ENCODE data around the gene NKX2-3. TPM values are rescaled to one million over a fixed set of nuclear protein-coding genes. Genes with fewer than 3 reads are reported as not detected.

NKX2-3 gene
- total and polyA plus RNA-seq, 10 donors, result 10.8 to 69.1 (median 31.1) TPM

DNA sequence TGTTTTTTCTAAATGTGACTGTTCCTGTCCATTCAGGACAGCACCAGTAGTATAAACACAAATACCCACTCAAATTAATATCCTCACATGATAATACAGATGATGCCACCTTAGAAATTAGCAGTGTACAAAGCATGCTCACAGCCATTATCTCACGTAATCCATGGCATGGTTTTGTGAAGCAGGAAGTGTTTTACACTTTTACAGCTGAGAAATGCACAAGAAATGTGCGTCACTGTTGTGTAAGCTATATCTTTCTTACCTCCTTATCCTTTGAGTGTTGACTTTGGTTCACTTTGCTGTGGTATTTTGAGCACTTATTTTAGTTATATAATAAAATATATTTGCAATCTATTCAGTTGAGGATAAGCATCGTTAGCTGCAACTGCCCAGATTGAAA is 31.6 kb downstream of the NKX2-3 start:
- intact Hi-C loops (cut with DNase I; ENCODE audit: low total_unique reads), result loop anchor here (5.0 kb wide), 1 partner anchor 48 kb away; no protein-coding TSS in a partner anchor
- Histone ChIP-seq H3K4me3 (no peak overlapping the region), H3K4me1 (peaks cover 0 to 5% (median 0%) of the 10 kb centered on the region in 6 donors), H3K36me3 (no peaks in the 10 kb centered on the region), H3K27me3 (replicated peaks in 1 of 7) (peaks cover 0 to 6% (median 0%) of the 10 kb centered on the region in 7 donors), H3K27ac (no peak overlapping the region), H3K9me3 (no peaks in the 10 kb centered on the region)
- no peak for DNase-seq
- no peak for TF ChIP-seq CTCF (IDR thresholded peaks at IDR 0.05 in 8 of 11, conservative IDR thresholded peaks at IDR 0.05 in 3 of 11)
- TF ChIP-seq POLR2A (IDR thresholded peaks at IDR 0.05), result no peak
- TF ChIP-seq POLR2AphosphoS5 (IDR thresholded peaks at IDR 0.05), result no peak
- WGBS, 5 donors, result 42 to 74% (median 66%) methylated on average over 3 of the region's 3 CpGs

DNA sequence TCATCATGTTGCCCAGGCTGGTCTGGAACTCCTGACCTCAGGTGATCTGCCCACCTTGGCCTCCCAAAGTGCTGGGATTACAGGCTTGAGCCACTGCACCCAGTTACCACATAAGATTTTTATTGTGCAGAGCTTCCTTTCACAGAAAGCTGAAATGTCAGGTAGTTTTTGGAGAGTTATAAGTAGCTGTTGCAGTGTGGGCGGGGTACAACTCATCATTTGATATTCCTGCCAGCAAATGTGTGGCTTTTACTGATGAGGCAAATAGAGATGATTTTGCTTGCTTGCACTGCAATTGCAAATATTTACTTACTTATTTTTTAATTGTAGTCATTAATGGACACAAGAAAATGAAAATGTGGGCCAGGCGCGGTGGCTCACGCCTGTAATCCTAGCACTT is 32.4 kb downstream of the NKX2-3 start:
- DNase-seq, result no peak
- Histone ChIP-seq H3K4me3 (no peak overlapping the region), H3K27ac (no peak overlapping the region), H3K36me3 (no peaks in the 10 kb centered on the region), H3K4me1 (peaks cover 0 to 11% (median 0%) of the 10 kb centered on the region in 6 donors), H3K9me3 (no peaks in the 10 kb centered on the region), H3K27me3 (replicated peaks in 1 of 7) (peaks cover 0 to 3% (median 0%) of the 10 kb centered on the region in 7 donors)
- intact Hi-C loops (cut with DNase I; ENCODE audit: low total_unique reads), result no loop called here
- 89 to 97% (median 94%) methylated on average over 4 of the region's 4 CpGs for WGBS, 5 donors
- TF ChIP-seq CTCF (IDR thresholded peaks at IDR 0.05 in 8 of 11, conservative IDR thresholded peaks at IDR 0.05 in 3 of 11) (no peak), POLR2AphosphoS5 (IDR thresholded peaks at IDR 0.05) (no peak), POLR2A (IDR thresholded peaks at IDR 0.05) (no peak)

GRCh38 chr10:99569253-99569939 is 36.7 kb downstream of the NKX2-3 start:
- intact Hi-C loops (cut with DNase I; ENCODE audit: low total_unique reads), result no loop called here
- Histone ChIP-seq H3K9me3 (no peaks in the 10 kb centered on the region), H3K27me3 (replicated peaks in 1 of 7) (no peaks in the 10 kb centered on the region), H3K27ac (no peak overlapping the region), H3K4me1 (peaks cover 0 to 11% (median 0%) of the 10 kb centered on the region in 6 donors), H3K4me3 (no peak overlapping the region), H3K36me3 (no peaks in the 10 kb centered on the region)
- no peak for TF ChIP-seq CTCF (IDR thresholded peaks at IDR 0.05 in 8 of 11, conservative IDR thresholded peaks at IDR 0.05 in 3 of 11)
- TF ChIP-seq POLR2AphosphoS5 (IDR thresholded peaks at IDR 0.05), result no peak
- no peak for TF ChIP-seq POLR2A (IDR thresholded peaks at IDR 0.05)
- DNase-seq, result no peak
- 75 to 82% (median 80%) methylated on average over 11 of the region's 11 CpGs for WGBS, 5 donors

DNA sequence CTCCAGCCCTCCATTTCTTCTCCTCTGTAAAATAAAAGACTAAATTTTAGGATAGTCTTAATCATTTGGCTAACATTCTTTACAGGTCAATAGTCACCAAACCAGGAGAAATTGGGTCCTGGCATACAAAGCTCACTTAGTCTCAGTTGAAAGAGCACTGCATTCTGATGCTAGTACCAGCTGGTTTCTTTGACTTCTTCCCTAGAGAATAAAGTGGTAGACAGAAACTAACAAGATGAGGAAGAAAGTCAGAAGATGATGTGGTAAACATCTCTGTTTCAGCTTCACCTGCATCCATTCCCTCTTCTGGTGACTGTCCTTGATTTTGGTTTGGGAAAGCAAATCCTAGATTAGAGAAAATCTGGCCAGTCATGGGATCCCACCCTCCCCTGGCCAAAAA is 37.2 kb downstream of the NKX2-3 start:
- no peak overlapping the region for H3K4me3 ChIP-seq
- no peak overlapping the region for H3K27ac ChIP-seq
- no peaks in the 10 kb centered on the region for H3K9me3 ChIP-seq
- H3K4me1 ChIP-seq, result peaks cover 0 to 11% (median 0%) of the 10 kb centered on the region in 6 donors
- H3K36me3 ChIP-seq, result no peaks in the 10 kb centered on the region
- no peaks in the 10 kb centered on the region for H3K27me3 ChIP-seq (replicated peaks in 1 of 7)
- DNase-seq, result no peak
- no peak for TF ChIP-seq POLR2AphosphoS5 (IDR thresholded peaks at IDR 0.05)
- TF ChIP-seq CTCF (IDR thresholded peaks at IDR 0.05 in 8 of 11, conservative IDR thresholded peaks at IDR 0.05 in 3 of 11), result no peak
- no peak for TF ChIP-seq POLR2A (IDR thresholded peaks at IDR 0.05)
- intact Hi-C loops (cut with DNase I; ENCODE audit: low total_unique reads), result no loop called here
